Measurements from ENCODE around the gene GBE1.

DNA sequence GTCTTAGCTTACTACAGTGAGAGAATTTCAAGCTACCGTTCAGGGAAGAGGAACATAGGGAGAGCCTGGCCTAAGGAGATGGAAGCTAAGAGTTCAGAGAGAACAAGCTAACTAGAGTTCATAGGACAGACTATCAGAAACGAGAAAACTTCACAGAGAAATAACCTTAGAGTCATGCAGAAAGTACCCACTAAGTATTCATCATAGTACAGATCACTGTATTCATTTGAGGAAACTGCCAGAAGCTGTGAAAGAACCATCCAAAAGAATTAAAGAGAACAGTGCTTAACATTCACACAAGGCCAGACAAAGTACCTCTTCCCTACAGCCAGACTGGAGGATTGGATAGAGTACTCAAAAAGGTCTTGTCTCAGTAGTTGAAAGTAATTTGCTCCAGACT lies 15.2 kb upstream of the GBE1 start:
- TF ChIP-seq, protein P1, sequence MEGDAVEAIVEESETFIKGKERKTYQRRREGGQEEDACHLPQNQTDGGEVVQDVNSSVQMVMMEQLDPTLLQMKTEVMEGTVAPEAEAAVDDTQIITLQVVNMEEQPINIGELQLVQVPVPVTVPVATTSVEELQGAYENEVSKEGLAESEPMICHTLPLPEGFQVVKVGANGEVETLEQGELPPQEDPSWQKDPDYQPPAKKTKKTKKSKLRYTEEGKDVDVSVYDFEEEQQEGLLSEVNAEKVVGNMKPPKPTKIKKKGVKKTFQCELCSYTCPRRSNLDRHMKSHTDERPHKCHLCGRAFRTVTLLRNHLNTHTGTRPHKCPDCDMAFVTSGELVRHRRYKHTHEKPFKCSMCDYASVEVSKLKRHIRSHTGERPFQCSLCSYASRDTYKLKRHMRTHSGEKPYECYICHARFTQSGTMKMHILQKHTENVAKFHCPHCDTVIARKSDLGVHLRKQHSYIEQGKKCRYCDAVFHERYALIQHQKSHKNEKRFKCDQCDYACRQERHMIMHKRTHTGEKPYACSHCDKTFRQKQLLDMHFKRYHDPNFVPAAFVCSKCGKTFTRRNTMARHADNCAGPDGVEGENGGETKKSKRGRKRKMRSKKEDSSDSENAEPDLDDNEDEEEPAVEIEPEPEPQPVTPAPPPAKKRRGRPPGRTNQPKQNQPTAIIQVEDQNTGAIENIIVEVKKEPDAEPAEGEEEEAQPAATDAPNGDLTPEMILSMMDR (IDR thresholded peaks at IDR 0.05): no peak
- no peak for TF ChIP-seq POLR2A (IDR thresholded peaks at IDR 0.05)
